GM21390 (cell line): ENCODE data around the gene AMDHD2.
A peak's percentile ranks its signal among the peaks of the same experiment; 100 is the strongest.
"Not testable (repeated sequence)": the region's sequence is repeated elsewhere in the genome, so short reads cannot be mapped to it uniquely, and the experiment has no call there.

Experiments
- ATAC-seq: cut with Tn5 transposase; IDR thresholded peaks from one replicate; pipeline ENCODE4 v1.9.1; 2021; ENCODE audit not compliant: unreplicated experiment

AMDHD2 gene

DNA sequence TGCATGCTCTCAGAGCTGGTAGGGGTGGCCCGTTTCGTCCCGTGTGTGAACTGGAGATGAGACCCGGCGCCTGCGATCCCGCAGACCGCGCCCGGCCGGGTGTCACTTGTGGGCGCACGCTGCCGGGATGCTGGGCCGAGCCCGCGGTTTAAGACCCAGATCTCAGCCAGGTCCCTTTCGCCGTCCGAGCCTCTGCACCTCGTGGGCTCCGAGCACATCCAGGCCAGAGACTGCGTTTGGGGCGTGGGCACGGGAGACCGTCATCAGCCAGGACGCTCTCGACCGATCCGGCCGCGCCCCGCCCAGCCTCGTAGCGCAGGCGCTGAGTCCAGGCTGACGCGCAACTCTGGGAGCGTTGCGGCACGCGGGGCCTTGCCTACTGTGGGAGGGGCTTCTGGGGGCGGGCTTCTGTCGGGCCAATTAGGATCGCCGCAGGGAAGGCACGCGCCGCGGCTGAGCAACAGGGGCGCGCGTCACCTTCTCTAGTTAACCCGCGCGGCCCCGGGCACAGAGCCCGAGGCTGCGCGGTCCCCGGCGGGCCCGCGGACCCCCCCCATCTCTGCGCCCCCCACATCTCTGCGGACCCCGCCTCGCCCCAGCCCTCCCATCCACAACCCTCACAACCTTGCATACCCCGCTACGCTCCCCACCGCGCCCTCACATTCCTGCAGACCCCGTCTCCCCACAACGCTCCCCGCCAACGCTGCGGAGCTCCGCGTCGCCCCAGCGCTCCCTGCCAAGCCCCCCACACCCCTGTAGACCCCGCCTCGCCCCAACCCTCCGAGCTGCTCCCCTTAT, 11.7 kb downstream of the AMDHD2 start:
- peak; percentile 75 for ATAC-seq

DNA sequence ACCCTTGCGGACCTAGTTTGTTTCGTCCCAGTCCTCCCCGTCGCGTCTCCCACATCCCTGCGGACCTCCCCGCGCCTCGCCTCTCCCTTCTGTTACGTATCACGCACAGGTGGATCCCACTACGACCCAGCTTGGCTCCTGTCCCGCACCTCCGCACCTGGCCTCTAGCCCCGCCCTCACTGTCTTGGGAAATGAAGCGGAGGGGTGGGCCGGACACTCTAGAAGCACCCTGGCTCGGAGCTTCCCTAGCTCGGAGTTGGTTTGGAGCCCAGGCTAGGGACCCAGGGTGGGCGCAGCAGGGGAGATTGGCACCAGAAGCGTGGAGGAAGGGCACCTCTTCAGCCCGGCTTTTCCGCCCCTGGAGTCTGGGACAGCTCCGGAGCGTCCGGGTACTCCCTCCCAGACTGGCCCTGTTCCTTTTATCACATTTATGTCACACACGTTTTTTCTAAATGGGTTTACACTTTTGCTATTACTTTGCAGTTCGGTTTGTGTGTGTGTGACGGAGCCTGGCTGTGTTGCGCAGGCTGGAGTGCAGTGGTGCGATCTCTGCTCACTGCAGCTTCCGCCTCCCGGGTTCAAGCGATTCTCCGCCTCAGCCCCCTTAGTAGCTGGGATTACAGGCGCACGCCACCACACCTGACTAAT, 12.4 kb downstream of the AMDHD2 start:
- peak; percentile 29 for ATAC-seq

GRCh38 chr16:2533142-2533755, 13.1 kb downstream of the AMDHD2 start:
- not testable (repeated sequence) for ATAC-seq

- ATAC-seq, result no peak
These were observed 13.7 kb downstream of the AMDHD2 start for GRCh38 chr16:2533912-2534311.

DNA sequence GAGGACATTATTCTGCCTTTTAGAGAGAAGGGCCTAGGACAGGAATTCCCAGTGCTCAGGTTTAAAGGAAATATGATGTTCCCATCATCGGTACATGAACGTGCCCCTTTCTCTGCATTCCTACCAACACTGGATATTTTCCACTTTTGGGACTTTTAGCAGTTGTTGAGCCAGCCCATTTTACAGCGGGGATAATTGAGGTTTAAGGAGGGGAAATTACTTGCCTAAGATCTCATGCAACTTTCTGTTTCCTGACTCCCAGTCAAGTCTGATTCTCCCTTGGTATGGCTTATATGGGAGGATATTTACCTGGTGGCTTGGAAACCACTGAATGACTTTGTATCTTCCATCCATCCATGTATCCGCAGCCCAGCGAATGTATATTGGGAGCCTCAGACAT, 14.2 kb downstream of the AMDHD2 start:
- ATAC-seq, result not testable (repeated sequence)

- no peak for ATAC-seq
These were observed 15.4 kb downstream of the AMDHD2 start for GRCh38 chr16:2535625-2536013.

- ATAC-seq, result peak; percentile 72
These were observed 17.5 kb downstream of the AMDHD2 start, which contains the start of gene PDPK1 for GRCh38 chr16:2537451-2538379. PDPK1 (plus strand) TSS chr16:2538021; CDS start chr16:2538113, 92 bp downstream.

DNA sequence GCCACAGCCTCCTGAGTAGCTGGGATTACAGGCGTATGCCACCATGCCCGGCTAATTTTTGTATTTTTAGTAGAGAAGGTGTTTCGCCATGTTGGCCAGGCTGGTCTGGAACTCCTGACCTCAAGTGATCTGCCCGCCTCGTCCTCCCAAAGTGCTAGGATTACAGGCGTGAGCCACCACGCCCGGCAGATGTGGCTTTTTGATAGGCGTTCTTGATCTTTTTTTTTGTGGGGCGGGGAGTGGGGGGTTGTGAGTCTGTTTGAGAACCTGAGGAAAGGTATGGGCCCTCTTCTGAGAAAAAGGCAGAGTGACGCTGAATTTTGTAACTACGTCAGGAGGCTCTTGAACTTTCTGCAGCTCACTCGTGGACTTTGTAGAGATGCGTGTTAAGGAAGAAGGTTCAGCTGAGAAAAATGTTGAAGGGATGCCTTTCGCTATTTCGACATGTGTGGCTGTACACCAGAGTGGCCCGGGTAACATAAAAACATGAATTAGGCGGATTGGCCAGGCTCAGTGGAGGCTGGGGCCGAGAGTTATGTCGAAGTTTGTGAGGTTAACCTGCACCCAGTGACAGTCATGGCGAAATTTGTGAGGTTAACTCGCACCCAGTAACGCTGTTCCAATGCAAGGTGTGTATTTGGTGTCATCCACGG, 19.1 kb downstream of the AMDHD2 start:
- ATAC-seq, result not testable (repeated sequence)

GRCh38 chr16:2539845-2540458, 19.8 kb downstream of the AMDHD2 start:
- ATAC-seq, result not testable (repeated sequence)

DNA sequence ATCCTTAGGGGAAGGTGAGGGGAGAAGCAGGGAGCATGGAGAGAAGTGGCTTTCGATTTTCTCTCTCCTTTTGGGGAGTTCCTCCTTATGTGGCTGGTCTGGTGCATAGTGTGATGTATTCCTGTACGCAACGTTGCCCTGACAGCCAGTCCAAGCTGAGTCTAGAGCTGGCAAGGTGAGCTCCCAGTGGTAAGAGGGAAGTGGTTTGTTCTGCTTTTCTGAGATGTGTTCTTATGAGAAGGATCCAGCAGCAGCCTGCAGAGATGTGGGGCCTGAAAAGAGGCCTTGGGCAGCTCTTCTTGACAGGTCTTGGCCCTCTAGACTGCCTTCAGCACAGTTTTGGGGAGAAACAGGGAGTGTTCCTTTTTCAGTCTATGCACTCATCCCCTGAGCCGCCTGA, 20.7 kb downstream of the AMDHD2 start:
- not testable (repeated sequence) for ATAC-seq

DNA sequence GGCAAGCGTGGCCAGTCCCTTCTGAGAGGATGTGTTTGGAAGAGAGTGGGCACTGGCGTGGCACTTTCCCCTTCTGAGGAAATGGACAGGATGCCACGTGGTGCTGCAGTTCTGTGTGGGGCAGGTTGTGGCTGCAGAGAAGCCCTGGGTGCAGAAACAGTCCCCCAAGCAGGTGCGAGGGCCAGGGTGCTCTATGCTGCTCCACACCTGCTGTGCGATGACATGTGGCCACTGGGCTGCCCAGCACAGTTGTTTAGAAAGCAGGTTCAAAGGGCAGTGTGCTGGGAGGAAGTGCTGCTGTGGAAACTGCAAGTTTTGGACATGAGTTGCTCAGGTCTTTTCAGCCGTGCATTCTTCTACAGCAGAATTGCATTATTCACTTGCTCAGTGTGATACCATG, 21.2 kb downstream of the AMDHD2 start:
- ATAC-seq, result not testable (repeated sequence)

DNA sequence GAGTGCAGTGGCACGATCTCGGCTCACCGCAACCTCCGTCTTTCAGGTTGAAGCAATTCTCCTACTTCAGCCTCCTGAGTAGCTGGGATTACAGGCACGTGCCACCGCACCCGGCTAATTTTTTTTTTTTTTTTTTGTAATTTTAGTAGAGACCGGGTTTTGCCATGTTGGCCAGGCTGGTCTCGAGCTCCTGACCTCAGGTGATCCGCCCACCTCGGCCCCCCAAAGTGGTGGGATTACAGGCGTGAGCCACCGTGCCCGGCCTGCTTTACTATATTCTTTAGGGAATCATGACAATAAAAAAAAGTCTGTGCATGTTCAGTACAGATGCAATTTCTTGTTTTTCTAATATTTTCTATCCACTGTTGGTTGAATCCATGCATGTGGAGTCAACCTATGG, 23.6 kb downstream of the AMDHD2 start:
- ATAC-seq, result not testable (repeated sequence)

DNA sequence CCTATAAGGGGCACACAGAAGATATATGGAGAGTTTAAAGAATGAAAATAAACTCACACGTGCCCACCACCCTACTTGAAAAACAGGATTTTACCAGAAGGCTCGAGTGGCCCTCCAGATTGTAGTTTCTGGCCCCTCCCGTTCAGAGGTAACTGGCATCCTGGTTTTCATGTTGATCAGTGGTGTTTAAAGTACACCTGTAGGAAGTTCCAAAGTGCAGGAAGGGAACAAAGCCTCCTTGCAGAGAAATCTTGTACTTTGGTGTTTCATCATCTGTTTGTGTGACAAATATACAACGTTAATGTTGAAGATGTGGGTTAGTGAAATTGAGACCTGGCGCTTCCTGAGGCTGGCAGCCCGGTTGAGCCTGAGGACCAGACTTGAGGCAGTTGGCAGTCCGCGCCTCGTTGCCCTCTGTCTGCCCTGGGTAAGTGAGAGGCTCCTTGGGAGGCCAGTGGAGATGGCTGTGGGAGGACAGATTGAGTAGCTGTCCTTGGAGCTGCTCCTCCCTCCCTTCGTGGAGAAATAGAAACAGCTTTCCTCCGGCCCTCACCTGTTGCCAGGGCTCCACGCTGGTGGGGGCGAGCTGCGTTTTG, 30.2 kb downstream of the AMDHD2 start:
- not testable (repeated sequence) for ATAC-seq

GRCh38 chr16:2551420-2551889, 31.3 kb downstream of the AMDHD2 start:
- ATAC-seq, result not testable (repeated sequence)

DNA sequence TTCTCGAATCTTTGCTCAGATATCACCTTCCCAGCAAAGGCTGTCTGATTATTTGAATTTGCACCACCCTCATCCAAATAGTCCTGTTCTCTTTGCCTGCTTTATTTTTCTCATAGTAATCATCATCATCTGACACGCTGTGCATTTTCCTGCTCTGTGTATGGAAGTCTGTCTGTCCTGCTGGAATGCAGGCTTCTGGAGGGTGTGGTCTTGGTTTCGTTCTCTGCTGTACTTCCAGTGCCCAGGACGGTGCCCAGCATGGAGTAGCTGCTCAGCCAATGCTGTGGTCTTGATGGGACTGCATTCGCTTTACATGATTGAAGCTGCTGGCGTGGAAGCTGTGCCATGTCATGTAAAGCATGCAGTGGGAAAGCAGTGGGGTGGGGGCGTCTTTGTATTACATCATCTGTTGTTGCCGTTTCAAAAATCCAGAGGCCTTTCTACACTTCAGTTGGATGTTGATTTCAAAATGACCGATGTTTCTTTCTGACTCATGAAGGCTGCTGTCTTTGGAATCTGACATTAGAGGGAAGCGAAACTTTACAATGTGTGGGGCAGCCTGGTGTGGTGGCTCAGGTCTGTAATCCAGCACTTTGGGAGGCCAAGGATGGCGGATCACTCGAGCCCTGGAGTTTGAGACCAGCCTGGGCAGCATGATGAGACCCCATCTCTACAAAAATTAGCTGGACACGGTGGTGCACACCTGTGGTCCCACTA, 34.7 kb downstream of the AMDHD2 start:
- not testable (repeated sequence) for ATAC-seq

DNA sequence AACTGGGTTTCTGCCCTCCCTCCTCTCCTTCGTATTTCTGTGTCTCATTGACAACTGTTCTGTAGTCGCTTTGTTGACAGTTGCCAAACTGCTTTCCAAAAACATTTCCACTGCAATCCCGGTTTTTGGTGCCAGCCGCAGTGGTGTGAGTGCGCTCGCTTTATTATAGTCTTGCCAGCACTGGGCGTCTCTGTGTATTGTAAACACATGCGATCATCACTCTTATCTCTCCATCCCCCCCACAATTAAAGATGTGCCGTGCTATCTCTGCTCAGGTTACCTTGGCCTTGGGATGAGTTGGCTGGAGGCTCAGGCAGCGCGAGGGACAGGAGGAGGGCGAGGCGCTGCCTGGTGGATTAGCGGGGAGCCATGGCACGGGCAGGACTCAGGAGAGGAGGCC, 37.0 kb downstream of the AMDHD2 start:
- not testable (repeated sequence) for ATAC-seq

- peak; percentile 62 for ATAC-seq
These were observed 40.1 kb downstream of the AMDHD2 start for GRCh38 chr16:2560131-2560797.

GRCh38 chr16:2560798-2561133, 40.6 kb downstream of the AMDHD2 start:
- peak; percentile 43 for ATAC-seq
